HTERT RPE-1 (cell line): ENCODE data around the gene EMC8.

Source experiments
- in situ Hi-C: fragments of 300-500 bp; cut with MboI; formaldehyde crosslinking; loops from 4 replicates; pipeline ENCODE4 v1.14.3; 2020; ENCODE audit warnings: low sequenced_read_pairs

The EMC8 gene

DNA sequence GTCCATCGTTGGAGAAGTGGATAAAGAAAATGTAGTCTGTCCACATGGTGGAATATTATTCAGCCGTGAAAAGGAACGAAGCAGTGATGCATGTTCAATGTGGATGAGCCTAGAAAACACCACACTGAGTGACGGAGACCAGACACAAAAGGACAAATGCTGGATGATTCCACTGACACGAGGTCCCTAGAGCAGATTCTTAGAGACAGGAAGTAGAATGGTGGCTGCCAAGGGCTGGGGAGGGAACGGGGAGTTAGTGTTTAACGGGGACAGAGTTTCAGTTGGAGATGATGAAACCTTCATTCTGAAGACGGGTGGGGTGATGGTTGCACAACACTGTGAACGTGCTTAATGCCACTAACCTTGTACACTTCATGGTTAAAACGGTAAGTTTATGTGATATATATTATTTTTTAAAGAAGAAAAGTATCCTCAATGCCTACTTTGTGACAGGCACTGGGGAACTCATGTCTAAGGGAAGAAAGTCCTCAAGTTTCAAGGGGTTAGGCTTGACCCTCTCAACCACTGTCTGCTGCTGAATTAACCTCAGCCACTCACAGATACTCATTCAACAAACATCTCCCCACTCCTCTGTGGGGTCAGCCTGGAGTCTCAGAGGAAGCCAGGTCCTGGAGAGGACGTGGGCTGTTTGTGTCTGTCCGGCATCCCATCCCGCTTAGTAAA lies 66.0 kb downstream of the EMC8 start:
- in situ Hi-C loops, result no loop called here

DNA sequence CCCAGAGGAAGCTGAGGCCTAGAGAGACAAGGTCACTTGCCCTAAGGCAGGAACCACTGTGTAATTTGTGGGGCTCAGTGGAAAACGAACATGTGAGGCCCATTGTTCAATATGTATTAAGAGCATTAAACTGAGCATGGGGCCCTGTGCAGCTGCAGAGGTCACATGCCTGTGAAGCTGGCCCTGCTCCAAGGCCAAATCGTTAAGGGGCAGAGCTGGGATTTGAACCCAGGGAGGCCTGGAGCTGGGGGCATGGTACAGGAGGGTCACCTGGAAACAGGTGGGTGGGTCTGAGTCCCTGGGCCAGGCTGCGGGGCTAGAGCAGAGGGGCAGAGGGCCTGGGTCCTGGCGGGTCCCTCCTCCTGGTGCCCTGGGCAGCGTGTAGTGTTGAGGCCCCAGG lies 68.2 kb downstream of the EMC8 start:
- in situ Hi-C loops, result no loop called here

DNA sequence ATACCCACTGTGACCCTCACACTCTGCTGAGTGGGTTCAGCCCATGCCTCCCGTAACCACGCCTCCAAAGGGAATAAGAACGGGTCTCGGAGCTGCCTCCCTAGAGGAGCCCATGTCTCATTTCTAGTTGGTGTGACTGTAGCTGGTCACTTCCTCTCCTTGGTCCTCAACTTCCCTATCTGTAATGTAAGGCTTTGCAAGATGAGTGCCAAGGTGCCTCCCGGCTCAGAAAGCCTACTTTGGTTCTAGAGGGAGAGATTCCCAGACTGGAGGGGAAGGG lies 69.2 kb downstream of the EMC8 start:
- in situ Hi-C loops, result no loop called here

DNA sequence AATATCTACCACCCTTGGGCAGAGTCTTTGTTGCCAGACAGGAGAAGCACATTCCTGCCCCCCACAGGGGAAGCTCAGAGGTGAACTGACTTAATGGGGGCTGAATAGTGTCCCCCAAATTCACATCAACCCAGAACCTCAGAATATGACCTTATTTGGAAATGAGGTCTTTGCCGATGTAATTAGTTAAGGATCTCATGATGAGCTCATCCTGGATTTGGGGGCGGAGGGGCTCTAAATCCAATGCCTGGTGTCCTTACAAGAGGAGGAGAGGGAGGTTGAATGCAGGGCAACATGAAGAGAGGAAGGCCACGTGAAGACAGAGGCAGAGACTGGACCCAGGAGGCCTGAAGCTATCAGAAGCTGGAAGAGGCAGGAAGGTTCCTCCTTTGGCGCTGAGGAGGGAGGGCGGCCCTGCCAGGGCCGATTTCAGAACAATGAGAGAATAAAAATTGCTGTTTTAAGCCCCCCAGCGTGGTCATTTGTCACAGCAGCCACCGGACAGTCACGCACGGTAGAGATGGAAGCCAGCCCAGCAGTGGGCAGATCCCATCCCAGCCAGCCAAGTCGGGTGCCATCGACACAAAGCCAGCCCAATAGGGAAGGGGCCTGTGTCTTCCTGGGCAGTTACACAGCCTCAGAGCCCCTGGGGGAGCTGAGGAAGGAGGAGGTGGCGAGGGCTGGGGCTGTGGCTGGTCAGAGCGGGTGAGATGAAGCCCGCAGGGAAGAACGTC lies 69.7 kb downstream of the EMC8 start:
- in situ Hi-C loops, result no loop called here

DNA sequence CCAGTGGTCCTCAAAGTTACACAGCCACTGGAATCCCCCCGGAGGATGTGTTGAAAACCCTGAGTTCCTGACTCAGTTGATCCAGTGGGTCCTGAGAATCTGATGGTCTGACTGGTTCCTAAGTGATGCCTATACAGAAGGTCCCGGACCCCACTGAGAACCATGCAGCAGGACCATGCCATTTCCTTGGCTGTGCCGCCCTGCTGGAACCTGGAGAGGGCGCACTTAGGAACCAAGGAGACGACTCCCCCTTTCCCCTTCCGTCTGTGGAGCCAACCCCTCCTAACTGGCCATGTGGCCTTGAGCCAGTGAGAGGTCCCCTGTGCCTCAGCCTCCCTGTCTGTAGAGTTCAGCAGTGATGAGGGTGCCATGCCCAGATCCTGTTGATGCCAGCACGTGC lies 70.5 kb downstream of the EMC8 start:
- in situ Hi-C loops, result no loop called here
